Hematopoietic multipotent progenitor cell treated with erythropoietin and hydrocortisone succinate and interleukin-3 and kit ligand, for 8 days (in vitro differentiated cells): ENCODE data around the gene PACSIN1.
"Not testable (repeated sequence)": the region's sequence is repeated elsewhere in the genome, so short reads cannot be mapped to it uniquely, and the experiment has no call there.

Experiments
- DNase-seq: peaks from one replicate; pipeline ENCODE4 v3.0.0-alpha.2; 2015

The PACSIN1 gene

DNA sequence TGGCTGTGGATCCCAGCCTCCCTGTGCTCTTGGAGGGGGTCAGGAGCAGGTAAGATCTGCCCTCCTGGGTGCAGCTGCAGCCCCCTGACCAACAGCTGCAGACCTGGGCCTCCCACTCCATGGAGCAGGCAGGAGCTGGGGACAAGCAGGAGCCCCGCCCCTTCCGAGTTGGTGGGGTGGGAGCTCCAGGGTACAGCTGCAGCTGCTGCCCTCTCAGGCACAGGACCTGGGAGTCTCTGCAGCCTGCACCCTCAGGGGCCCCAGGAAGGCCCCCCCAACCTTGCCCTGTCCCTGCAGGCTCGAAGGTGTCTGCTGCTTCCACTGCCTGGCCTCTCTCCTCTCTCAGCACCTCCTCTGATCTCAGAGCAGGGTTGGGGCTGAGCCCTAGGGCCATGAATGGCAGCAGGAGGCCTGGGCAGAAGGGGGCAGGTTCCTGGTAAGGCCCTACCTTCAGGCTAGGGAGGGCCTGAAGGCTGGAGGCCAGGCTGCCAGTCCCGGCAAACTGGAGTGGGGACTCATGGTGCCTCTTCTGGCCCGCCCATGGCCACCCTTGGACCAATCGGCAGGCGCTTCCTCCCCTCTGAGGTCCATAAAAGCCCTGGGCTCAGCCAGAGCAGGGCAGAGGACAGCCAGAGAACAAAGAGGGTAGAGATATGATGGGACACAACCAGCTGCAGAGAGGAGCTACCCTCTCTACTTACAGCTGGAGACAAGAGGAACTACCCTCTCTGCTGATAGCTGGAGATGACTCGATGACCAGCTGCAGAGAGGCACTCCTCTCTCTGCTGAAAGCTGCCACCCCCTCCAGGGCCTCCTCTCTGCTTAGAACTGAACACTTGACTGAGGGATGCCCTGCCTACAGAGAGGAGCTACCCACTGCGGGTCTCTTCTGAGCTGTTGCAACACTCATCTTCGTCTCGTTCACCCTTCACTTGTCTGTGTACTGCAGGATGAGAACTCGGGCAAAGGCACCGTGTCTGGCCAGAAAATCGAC, 7.8 kb upstream of the PACSIN1 start:
- no peak for DNase-seq

DNA sequence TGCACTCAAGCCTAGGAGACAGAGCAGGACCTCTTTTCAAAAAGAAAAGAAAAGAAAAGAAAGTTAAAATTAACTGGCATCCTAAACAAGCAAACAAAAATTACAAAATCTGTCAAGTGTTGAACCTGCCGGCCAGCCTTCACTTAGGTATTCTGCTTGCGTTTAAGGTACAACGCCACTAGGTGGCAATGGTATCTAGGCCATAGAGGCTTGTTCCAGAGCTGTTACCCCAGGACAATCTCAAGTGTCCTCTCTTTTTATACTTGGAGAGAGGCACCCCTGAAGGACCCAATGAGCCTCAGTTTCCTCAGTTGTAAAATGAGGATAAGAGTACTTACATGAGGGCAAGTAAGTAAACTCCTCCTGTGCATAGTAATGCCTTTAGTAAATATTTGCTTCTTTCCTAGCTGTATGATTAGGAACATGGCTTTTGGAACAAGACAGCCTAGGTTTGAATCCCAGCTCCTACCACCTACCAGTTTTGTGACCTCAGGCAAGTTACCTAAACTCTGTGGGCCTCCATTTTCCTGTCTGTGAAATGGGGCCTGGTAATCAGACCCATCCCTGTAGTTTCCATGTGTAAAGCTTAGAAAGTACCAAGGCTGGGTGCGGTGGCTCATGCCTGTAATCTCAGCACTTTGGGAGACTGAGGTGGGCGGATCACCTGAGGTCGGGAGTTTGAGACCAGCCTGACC, 5.8 kb upstream of the PACSIN1 start:
- peak; percentile 64 for DNase-seq

DNA sequence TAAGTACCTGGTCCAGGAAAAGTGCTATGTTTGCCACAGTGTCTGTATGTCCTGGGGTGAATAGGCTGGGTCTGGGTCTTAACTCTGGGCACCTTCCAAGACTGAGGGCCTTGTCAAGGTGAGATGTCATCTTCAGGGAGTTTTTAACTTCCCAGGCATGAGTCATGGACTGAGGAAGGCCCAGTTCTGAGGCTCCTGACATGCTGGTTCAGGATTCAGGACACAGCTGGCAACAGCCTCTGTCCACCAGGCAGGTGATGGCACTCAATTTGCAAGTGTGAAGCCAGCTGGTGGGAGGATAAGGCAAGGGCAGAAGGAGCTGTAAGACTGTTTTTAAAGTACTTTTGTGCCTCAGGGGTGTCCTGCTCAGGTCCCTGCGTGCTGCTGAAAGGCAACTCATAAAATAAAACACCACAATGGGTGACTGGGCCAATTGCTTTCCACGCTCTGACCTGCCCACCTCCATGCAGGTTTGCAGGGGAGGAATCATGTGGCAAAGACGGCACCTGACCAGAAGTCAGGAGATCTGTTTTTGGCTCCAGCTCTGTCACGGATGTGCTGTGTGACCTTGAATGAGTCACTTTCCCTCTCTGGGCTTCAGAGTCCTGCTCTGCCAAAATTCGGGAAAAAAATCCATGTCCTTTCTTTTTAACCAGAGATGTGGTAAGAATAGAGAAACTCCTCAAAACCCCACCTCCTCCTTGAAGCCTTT, 4.9 kb upstream of the PACSIN1 start:
- no peak for DNase-seq

DNA sequence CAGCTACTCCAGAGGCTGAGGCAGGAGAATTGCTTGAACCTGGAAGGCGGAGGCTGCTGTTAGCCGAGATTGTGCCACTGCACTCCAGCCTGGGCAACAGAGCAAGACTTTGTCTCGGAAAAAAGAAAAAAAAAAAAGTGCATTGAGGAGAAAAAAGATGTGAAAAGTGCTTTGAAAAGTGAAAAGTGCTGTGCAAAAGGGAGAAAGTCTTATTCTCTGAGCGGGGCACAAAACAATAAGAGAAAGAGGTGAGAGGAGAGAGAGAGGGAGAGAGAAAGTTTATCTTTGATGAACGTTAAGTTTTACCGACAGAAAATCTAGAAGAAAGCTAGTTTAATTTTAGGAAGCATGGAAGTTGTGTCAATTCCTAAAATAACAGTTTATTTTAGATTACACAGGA, 3.9 kb upstream of the PACSIN1 start:
- DNase-seq: no peak

DNA sequence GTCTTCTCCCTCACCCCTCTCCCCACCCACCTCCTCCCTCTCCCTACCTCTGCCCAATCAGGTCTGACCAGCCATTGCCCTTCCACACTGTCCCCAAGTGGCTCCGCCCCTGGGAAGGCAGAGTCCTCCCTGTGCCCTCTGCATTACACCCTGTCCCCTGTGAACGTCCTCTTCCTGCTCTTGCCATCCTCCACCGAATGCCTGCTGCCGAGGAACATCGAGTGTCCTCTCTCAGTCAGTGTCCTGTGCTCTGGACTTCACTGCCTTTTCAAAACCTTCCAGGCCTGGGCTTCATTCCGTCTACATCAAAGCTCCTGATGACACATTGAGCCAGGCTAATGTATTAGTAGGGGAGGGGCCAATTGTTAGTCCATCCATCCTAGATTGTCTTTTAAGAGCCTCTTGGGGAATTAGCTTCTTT, 3.3 kb upstream of the PACSIN1 start:
- peak; percentile 44 for DNase-seq

DNA sequence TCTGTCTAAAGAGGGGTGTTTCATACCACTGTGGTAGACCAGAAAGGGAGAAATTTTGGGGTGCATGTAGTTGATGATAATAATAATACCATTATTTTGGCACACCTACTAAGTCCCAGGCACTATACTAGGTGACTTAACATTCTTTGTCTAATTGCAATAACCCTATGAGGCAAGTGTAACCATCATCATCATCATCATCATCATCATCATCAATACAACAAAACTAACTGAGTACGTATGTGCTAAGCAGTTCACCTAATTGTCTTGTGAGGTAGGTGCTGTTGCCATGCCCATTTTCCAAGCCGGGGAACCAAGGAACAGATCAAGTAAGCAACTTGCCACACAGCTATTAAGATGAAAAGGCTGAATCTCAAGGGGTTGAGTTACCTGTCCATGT, 2.6 kb upstream of the PACSIN1 start:
- no peak for DNase-seq

DNA sequence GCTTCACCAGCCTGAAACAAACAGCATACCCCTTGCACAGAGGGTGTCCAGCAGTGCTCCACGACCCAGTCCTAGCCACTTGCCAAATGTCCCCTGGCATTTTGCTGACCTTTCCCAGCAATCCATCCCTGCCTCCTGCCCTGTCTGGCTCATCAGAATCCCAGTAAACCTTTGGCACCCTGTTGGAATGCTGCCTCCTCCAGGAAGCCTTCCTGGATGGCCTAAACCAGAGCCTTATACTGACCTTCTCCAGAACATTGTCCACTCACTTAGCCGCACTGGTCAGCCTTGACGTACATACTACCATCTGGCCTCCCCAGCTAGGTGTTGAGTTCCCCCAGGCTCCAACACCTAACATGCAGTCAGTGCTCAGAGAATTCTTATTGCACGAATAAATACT, 2.0 kb upstream of the PACSIN1 start:
- DNase-seq: no peak

DNA sequence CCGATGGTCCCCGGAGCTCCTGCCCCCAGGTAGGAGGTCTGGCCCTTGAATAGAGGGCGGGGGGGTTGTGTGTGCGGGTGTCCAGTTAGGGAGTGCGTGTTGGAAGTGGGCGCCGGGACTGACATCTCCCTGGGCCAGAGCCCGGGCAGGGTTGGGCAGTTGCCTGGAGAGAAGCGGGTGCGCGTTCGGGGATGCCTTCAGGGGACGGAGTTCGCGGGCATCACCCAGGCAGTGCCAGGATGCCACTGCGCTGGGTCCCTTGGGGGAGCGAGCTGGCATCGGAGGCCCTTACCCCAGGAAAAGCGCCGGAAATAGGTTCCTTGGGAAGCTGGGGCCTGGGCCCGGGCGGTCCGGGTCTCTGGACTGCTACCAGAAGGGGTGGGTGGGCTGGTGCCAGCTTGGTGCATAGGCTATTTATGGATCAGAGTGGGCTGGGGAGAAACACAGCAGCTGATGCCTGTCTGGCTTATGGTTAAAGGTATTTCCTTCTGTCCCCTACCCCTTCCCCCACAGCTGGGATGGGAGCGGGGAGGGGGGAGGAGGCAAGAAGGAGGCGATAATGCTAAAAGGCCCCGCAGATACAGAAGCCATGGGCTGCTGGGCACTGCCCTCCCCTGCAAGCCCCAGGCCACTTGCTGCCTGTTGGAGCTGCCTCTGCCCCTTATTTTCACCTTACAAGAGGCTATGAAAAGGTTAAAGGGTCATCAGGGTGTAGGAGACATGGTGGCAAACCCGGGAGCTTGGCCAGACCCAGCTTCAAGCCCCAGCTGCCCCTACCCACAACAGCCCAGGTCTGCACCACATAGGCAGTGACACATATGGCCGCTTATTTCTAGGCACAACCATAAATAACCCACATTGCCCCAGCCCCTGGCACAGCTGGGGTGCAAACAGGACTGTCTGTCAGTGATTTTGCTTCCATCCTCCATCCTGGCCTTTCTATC, 638 bp downstream of the PACSIN1 start:
- DNase-seq: no peak

DNA sequence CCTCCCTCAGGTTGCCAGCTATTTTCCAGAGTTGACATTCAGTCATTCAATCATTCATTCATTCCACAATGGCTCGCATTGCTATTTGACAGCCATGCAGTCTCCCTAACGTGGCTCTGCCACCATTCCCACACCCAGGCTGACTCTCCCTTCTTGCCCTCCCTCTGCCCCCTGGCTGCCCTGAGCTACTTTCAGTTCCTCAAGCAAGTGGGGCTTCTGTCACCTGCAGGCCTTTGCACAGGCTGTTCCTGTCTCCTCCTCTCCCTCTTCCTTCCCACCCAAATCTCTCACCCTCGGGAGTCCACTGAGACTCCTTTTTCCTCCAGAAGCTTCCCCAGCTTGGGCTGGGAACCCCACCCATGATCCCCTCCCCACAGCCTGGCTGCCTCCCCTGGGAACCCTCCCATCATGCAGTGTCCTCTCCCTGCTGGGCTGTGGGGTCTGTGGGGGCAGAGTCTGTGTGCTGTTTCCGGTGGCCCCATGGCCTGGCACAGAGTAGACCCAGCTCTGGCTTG, 2.6 kb downstream of the PACSIN1 start:
- DNase-seq: no peak

DNA sequence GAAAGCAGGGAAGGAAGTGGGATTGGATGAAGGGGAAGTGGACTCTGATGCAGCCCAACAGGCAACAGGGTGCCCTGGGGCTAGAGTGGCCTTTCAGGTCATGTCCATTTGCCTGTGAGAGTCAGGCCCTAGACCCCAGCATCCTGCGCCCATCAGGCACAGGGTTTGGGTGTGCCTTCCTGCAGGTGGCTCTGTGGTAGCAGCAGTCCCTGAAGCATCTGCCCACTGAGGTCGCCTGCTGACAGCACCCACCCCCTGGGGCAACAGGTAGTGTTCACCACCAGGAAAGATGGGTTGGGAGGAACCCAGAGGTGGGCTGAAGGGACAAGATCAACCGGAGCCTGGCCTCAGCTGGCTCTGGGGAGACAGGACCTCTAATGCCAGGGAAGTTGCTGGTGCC, 3.6 kb downstream of the PACSIN1 start:
- no peak for DNase-seq

DNA sequence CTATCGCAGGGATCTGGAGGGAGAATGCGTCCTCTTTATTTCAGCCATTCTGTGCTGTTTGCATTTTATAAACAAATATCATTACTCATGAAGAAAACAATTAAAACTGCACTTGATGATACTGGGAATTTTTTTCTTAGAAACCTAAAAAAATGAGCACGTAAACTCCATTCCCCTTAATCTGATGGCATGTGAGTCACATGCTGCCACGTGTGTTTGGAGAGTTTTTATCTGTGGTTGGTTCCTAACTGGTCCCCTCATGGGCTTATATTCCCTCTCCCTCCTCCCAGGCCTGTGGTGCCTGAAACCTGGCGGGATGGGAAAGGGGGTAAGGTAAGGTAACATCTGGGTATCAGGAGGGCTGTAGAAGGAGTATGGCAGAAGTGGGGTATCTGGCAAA, 6.5 kb downstream of the PACSIN1 start:
- DNase-seq: no peak

DNA sequence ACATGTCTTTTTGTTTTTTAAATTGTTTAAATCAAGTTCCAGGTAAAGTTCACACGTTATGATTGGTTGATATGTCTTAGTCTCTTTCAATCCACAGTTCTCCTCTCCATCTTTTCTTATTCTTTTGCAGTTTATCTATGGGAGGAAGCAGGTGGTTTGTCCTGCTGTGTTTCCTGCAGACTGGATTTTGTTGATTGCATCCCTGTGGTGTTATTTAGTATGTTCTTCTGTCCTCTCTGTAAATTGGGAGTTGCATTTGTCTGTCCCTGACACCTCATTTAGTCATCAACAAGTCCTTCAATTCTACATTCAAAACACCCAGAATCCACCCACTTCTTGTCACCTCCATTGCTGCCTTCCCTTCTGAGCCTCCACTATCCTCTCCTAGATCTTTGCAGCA, 8.1 kb downstream of the PACSIN1 start:
- no peak for DNase-seq

DNA sequence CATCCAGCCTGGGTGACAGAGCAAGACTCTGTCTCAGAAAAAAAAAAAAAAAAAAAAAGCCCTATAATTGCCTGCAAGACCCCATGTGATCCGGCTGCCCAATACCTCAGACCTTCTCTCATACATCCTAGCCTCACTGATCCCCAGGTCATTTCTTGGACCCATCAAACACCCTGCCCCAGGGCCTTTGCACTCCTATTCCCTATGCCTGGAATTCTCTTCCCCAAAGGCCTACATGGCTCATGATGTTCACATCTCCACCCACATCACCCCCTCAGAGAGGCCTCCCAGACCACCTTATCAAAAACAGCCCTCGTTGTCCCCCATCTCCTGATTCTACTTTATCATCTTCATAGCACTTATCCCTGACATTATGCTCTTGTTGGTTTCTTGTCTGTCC, 8.9 kb downstream of the PACSIN1 start:
- no peak for DNase-seq

DNA sequence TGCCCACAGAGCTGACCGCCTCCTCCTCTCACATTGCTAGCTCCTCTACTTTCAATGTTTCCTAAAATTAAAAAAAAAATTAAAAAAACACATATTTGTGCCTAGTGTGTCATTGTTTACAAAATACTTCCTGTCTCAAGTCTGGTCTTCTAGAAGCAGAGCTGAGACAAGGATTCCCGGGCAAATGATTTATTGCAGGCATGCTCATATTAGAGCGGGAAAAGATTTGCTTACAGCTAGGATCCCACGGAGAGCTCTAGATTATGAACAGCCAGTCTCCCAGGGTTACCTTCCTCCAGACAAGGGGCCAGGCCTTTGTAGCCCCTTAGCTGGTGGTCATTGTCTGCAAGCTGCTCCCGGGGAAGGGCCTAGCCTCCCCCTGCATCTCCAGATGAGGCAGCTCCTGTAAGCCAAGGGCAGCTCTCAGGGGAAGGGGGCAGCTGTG, 9.4 kb downstream of the PACSIN1 start:
- no peak for DNase-seq

DNA sequence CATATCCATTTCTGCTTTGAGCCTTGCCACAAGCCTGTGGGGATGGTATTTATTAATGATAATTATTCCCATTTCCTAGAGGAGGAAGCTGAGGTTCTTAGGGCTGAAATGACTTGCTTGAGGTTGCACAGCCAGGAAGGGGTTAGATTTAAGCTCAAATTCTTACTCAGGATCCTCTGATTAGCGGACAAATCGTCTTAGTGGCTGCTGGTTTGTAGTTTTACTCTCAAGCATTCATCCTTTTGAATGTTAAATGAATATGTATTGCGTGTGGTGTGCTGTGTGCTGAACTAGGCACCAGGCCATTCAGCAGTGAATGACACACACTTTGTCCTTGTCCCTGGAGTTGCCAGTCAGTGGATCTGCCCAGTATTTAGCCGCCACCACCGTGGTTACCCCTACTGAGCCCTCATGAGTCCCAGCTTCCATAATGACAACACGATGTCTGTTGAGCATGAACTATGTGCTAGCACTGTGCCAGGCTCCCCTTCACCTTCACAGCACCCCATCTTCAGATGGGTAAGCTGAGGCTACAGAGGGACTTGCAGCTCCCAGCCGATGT, 10.0 kb downstream of the PACSIN1 start:
- no peak for DNase-seq

DNA sequence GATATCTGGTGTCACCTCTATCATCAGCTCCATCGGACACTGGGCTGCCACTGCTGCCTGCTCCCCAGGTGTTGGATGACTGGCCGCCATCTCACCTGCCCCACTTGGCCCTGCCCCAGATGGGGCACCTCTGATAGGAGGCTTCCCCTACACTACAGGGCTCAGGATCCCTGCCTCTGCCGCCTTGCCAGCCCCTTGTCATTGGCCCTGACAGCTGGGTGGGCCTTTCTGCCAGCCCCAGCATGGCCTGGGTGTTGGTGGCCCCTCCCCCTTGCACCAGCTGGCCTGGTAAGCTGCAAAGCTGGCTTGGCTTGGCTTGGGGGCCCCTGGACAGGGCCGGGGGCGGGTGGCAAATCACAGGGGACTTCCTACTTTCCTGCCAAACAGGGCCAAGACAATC, 10.6 kb downstream of the PACSIN1 start:
- no peak for DNase-seq

DNA sequence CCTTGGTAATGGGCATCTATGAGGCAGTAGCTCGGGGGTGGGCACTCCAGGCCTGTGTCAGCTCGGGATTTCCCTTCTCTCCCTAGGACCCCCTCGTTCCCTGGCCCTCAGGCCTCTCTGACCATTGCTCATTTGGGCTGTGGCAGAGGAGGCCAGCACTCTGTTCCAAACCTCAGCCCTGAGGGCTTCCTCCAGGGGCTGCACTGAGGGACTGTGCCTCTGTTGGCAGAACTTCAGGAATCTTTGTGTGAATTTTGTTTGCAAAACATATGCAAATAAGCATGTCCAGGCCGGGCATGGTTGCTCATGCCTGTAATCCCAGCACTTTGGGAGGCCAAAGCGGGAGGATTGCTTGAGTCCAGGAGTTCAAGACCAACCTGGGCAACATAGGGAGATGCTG, 11.0 kb downstream of the PACSIN1 start:
- no peak for DNase-seq

DNA sequence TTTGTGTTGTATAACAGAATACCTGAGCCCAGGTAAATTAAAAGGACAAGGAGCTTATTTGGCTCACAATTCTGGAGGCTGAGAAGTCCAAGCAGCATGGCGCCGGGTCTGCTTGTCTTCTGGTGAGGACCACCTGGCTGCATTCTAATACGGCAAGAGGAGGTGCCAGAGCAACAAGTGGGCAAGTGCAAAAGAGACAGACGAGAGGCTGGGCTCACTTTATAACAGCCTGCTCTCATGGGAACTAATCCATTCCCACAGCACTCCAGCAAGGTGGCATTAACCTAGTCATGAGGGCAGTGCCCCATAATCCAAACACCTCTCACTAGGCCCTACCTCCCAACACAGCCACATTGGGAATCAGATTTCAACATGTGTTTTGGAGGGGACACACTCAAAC, 12.9 kb downstream of the PACSIN1 start:
- DNase-seq: no peak

DNA sequence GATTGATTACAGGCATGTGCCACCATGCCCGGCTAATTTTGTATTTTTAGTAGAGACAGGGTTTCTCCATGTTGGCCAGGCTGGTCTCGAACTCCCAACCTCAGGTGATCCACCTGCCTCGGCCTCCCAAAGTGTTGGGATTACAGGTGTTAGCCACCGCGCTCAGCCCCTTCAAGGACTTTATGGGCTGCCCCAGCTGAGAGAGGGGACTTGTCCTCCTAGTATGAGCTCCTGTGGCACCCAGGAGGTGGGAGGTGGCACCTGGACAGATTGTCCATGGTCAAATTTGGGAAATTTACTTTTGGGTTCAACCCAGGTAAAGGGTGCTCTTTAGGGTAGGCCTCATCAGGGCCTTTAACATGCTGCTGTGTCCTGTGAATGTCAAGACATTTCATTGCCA, 17.9 kb downstream of the PACSIN1 start:
- DNase-seq: not testable (repeated sequence)

DNA sequence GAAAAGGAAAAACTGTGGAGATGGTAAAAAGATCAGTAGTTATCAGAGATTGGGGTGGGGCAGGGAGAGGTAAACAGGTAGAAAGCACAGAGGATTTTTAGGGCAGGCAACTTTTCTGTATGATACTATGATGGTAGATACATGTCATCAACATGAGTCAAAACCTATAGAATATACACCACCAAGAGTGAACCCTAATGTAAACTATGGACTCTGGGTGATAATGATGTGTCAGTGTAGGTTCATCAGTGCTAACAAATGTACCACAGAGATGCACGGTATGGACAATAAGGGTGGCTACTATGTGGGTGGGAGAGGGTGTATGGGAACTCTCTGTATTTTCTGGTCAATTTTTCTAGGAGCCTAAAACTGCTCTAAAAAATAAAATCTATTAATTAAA, 18.5 kb downstream of the PACSIN1 start:
- no peak for DNase-seq

DNA sequence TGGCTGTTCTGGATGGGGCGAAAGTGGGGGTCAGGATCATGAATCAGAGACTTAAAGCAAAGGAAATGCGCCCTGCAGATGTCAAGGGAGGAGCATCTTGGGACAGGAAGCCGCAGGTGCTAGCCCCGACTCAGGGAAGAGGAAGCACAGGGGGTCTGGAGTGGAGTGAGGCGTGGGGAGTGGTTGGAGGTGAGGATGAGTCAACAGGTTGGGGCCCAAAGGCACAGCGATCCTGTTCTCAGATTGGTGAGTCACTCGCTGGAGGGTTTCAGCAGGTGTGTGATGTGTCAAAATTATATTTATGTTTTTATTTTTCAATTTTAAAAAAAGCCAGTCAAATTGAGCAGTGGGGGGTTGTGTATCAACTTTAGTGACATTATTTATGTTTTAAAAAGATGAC, 19.0 kb downstream of the PACSIN1 start:
- no peak for DNase-seq
